ENCODE data around the gene ORC2.

Gene ORC2

DNA sequence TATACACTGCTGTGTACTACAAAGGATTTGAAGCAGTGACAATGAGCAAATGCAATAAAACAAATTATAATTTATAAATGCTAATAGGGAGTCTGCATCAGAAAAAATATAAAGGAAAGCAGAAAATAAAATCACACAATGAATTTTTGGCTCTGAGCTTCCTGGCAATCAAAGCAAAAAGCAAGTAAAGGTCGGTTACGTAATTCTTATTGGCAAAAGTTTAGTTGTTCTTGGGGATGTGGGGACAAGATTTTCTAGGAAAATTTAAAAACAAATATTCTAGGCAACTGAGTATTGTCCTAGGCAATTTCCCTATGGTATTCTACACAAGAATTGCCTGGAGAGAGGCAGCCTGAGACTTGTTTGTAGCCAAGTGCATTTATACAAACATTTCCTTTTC lies 1.8 kb downstream of the ORC2 start:
- TF ChIP-seq, protein P1, sequence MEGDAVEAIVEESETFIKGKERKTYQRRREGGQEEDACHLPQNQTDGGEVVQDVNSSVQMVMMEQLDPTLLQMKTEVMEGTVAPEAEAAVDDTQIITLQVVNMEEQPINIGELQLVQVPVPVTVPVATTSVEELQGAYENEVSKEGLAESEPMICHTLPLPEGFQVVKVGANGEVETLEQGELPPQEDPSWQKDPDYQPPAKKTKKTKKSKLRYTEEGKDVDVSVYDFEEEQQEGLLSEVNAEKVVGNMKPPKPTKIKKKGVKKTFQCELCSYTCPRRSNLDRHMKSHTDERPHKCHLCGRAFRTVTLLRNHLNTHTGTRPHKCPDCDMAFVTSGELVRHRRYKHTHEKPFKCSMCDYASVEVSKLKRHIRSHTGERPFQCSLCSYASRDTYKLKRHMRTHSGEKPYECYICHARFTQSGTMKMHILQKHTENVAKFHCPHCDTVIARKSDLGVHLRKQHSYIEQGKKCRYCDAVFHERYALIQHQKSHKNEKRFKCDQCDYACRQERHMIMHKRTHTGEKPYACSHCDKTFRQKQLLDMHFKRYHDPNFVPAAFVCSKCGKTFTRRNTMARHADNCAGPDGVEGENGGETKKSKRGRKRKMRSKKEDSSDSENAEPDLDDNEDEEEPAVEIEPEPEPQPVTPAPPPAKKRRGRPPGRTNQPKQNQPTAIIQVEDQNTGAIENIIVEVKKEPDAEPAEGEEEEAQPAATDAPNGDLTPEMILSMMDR (IDR thresholded peaks at IDR 0.05) = no peak

DNA sequence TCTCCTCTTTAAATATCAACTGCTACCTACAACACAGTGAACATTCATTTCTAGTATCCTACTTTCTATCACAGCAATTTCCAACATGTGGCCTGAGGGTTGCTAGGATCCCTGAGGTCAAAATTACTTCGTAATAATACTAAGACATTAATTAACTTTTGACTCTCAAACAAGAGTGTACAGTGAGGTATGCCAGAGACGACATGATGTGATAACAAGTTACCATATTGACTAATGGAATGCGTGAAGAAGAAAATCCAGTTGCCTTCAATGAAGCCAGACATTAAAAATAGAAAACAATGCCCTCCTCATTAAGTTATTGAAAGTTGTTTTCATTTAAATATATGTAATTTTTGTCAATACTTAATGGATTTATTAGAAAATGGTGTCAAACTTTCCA lies 13.1 kb downstream of the ORC2 start:
- TF ChIP-seq, protein P1 (IDR thresholded peaks at IDR 0.05) = no peak

DNA sequence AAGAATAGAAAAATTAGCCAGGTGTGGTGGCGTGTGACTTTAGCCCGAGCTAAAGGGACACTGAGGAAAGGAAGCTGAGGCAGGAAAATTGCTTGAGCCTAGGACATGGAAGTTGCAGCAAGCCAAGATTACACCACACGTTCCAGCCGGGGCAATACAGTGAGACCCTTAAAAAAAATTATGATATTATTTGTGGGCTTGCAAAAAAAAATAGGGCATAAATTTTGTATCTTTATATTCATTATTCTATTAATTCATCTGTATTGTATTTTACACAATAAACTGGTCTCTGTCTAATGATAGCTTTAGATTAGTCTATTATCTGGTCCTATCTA lies 18.1 kb downstream of the ORC2 start:
- TF ChIP-seq, protein P1 (IDR thresholded peaks at IDR 0.05) = no peak

DNA sequence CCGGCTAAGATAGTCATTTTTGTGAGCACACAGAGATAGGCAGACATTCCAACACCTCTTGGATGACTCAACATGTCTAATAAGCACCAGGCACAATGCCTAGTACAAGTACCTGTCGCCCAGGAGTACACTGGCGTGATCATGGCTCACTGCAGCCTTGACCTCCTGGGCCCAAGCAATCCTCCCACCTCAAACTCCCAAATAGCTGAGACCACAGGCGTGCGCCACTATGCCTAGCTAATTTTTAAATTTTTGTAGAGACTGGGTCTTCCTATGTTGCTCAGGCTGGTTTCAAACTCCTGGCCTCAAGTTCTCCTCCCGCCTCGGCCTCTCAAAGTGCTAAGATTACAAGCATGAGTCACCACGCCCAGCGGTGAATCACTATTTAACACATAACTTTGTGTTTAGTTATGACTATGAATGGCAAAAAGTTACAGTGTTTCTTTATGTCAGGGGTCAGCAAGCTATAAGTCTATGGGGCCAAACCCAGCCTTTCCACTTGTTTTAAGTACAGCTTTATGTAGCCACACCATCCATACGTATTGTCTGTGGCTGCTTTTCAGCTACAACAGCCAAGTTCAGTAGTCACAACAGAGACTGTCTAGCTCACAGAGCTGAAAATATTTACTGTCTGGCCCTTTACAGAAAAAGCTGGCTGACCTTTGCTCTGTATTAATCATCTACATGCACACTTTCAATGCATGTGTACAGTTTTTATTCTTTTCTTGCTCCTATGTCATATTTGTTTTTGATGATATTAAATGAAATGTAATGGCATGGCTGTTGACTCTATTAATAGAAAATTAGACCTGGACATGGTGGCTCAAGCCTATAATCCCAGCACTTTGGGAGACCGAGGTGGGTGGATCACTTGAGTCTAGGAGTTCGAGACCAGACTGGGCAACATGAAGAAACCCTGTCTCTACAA lies 18.7 kb downstream of the ORC2 start:
- TF ChIP-seq, protein P1 (IDR thresholded peaks at IDR 0.05) = no peak

DNA sequence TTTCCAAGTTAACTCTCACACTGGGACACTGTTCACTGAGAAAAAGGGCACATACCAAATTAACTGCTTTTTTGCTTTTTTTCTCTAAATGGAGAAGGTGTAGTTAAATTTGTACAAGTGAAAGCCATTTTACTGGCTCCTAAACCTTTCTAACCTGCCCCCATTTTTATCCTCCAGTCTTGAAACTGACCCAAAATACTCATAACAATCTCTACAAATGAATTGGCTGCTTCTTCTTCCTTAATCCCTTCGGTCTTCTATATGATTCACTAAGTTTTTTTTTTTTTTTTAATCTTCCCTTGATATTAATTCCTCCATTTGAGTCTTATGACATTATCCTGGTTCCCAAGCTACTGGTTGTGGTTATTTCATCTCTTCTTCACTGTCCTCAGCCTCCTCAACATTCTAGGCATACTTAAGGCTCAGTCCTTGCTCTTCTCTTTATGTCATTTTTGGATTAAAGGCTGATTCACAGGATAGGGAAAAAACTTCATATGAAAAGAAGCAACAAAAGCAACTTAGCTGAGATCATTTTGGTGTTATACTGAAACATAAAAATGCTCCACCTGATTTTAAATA lies 19.8 kb downstream of the ORC2 start:
- TF ChIP-seq, protein P1 (IDR thresholded peaks at IDR 0.05) = no peak

DNA sequence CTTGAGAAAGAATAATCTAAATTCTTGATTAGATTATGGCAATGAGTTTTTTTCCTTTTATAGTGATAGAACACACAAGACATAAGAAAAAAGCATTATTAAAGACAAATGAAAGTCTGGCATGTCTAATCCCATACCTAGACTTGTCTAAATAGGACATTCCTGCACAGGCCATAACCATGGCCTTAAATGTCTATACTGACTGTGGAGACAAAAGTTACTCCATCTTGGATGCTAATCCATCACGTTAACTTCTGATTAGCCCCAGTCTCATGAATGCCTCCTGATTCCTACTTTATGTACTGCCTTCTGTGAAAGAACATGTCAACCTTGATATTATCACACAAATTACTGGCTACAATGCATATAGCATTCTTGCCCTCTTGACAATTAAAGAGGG lies 23.6 kb downstream of the ORC2 start:
- TF ChIP-seq, protein P1 (IDR thresholded peaks at IDR 0.05) = no peak

DNA sequence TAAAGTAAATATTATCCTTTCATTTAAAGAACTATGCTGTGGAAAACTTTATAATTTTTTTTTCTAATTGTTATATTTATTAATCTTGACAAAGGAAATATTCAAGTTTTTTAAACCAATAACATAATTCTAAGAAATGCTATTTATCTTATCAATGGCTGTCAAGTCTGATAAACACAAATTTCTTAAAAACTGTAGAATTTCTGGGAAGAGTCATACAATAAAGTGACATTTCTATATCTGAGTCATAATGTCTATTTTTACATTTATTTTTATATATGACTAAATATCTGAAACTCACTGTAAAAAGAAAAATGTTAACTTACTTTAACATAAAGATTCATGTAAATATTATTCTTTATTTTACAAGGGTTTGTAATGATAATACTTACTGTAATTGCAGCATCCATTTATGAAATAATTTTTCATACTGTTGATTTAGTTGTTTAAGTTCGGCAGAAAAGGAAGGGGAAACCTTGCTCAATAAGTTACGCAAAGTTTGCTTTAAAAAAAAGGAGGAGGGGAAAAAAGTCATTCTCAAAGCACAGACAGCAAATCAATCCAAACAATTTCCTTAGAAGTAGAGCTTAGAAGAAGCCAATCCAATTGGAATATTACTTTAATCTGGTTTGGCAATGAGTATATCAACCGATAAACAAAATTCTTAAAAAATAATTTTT lies 32.4 kb downstream of the ORC2 start:
- TF ChIP-seq, protein P1 (IDR thresholded peaks at IDR 0.05) = no peak
